GF-D8 (cell line): ENCODE results near the gene CTBP2.

ENCODE experiments used
- DNase-seq: peaks from one replicate; lab custom pipeline; 2025; lab: John Stamatoyannopoulos, UW

Gene CTBP2

GRCh38 chr10:125159932-125160855 is at the start of gene CTBP2:
Gene CTBP2, minus strand, starts transcription at chr10:125160563.
- DNase-seq, result peak; percentile 10

GRCh38 chr10:125209591-125210355 is 49.4 kb upstream of the CTBP2 start:
- DNase-seq, result no peak

- DNase-seq, result no peak
These were observed 48.6 kb upstream of the CTBP2 start for GRCh38 chr10:125208854-125209565.

- DNase-seq, result no peak
These were observed 46.3 kb upstream of the CTBP2 start for GRCh38 chr10:125206623-125207022.

GRCh38 chr10:125205431-125205830 is 45.1 kb upstream of the CTBP2 start:
- no peak for DNase-seq

GRCh38 chr10:125204400-125204799 is 44.0 kb upstream of the CTBP2 start:
- DNase-seq, result no peak

GRCh38 chr10:125203186-125203800 is 42.9 kb upstream of the CTBP2 start:
- DNase-seq, result no peak

- DNase-seq, result no peak
These were observed 41.6 kb upstream of the CTBP2 start for GRCh38 chr10:125201791-125202622.

- no peak for DNase-seq
These were observed 40.8 kb upstream of the CTBP2 start for GRCh38 chr10:125201108-125201524.

- no peak for DNase-seq
These were observed 40.0 kb upstream of the CTBP2 start for GRCh38 chr10:125200396-125200795.

GRCh38 chr10:125199270-125199669 is 38.9 kb upstream of the CTBP2 start:
- DNase-seq, result no peak

GRCh38 chr10:125194814-125195213 is 34.5 kb upstream of the CTBP2 start:
- DNase-seq, result no peak

- DNase-seq, result no peak
These were observed 33.0 kb upstream of the CTBP2 start for GRCh38 chr10:125193306-125193877.

GRCh38 chr10:125192620-125193019 is 32.3 kb upstream of the CTBP2 start:
- no peak for DNase-seq

GRCh38 chr10:125192005-125192404 is 31.6 kb upstream of the CTBP2 start:
- no peak for DNase-seq

GRCh38 chr10:125190946-125191345 is 30.6 kb upstream of the CTBP2 start:
- DNase-seq, result no peak

- DNase-seq, result no peak
These were observed 30.1 kb upstream of the CTBP2 start for GRCh38 chr10:125190414-125190813.

- DNase-seq, result no peak
These were observed 28.8 kb upstream of the CTBP2 start for GRCh38 chr10:125189162-125189561.

- no peak for DNase-seq
These were observed 27.2 kb upstream of the CTBP2 start for GRCh38 chr10:125187238-125188194.
